NB4 (cell line): Measurements from ENCODE around the gene LRCH1.

Source experiments
- CTCF ChIP-seq: IDR thresholded peaks from one replicate; pipeline ENCODE4 v1.5.1; 2012; ENCODE audit warnings: low read depth, low read length
- POLR2A ChIP-seq: IDR thresholded peaks from 2 replicates; pipeline ENCODE4 v1.6.1; 2011; ENCODE audit warnings: mild to moderate bottlenecking; ENCODE audit not compliant: insufficient read length; ENCODE audit errors: extremely low read depth

GRCh38 chr13:46745062-46745461 is 192.1 kb downstream of the LRCH1 start:
- TF ChIP-seq POLR2A (no peak), CTCF (no peak)
